GM21515 (cell line): Measurements from ENCODE around the gene ARPC5.
"Not testable (repeated sequence)": the region's sequence is repeated elsewhere in the genome, so short reads cannot be mapped to it uniquely, and the experiment has no call there.

Experiments used
- ATAC-seq: cut with Tn5 transposase; IDR thresholded peaks from one replicate; pipeline ENCODE4 v1.9.1; 2021; ENCODE audit not compliant: unreplicated experiment

ARPC5 gene

GRCh38 chr1:183648042-183648441 lies 12.5 kb upstream of the ARPC5 start:
- no peak for ATAC-seq

DNA sequence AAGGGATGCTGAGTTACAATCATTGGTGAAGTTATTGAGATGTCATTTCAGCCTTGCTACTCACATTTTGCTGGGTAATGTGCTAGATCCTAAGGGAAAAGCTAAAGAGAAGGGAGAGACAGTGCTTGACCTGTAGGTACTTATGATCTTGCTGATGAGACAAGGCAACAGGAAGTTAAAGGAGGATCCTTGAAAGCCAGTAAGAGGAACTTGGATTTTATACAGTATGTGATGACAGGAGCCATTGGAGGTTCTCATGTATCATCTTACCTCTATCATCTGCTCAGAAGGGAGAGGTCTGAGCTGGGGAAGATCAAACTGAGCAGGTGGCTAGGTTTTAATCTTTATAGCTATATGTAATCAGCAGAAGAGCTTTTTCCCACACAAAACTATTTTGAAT lies 11.2 kb upstream of the ARPC5 start:
- no peak for ATAC-seq

GRCh38 chr1:183645531-183645930 lies 9.9 kb upstream of the ARPC5 start:
- ATAC-seq = no peak

GRCh38 chr1:183642166-183642565 lies 6.6 kb upstream of the ARPC5 start:
- ATAC-seq = no peak

GRCh38 chr1:183640193-183640592 lies 4.6 kb upstream of the ARPC5 start:
- no peak for ATAC-seq

GRCh38 chr1:183638649-183639387 lies 3.2 kb upstream of the ARPC5 start:
- ATAC-seq = no peak

DNA sequence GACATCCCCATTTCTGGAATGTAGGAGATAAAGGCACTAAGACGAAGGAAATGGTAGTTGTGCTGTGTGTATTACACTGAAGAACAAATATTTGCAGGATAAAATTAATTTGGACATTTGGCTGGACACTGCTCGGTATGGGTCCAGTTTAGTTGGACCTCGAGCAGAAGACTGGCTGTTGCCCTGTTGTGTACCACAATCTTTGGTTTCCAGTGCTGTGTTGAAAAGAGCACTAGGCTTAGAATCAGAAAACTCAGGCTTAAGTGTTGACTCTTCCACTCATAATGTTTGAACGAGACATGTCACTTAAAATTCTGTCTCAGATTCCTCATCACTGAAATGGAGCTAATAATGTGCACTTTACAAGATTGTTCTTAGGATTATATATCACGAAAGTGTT lies 1.2 kb upstream of the ARPC5 start:
- ATAC-seq = no peak

DNA sequence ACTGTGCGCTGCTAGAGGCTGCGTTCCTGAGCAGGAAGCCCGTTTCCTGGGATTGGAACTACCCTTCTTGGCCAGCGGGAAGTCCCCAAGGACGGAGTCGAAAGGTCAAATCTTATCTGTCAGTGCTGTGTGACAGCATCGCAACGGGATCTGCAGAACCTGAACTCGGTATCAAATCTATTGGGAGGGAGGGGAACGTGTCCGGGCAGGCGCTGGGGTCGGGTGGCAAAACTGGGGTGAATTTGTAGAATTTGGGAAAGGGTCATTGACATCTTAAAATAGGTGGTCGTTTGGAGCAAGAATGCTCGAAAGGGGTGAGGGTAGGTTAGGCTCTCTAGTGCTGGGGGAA lies 725 bp upstream of the ARPC5 start:
- ATAC-seq = no peak

GRCh38 chr1:183635099-183635605 lies 431 bp downstream of the ARPC5 start:
- peak; percentile 4 for ATAC-seq

DNA sequence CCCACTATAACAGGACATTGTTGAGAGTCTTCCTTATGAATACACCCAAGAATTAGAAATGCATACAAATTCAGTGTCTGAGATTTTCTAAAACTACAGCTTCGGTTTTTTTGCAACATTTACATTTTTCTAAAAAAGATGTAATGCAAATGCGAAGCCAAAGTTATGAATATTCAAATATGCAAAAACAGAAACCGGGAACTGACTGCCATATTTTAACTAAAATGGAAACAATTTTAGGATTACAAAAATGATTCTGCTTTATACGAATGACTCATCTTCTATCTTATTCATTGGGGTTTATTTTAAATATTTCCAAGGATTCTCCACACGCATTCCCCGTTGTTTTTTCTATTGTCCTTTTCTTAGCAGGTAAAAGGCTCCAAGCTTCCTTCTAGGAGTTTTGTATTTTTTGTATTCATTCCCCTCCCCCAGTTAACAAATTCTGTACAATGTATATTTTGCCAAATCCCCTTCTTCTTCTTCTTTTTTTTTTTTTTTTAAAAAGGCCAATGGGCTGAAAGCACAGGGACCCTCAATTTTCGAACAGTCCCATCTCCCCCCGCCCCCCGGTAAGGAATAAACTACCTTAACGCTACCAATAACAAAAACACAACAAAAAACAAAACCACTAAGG lies 1.0 kb downstream of the ARPC5 start:
- ATAC-seq = no peak

DNA sequence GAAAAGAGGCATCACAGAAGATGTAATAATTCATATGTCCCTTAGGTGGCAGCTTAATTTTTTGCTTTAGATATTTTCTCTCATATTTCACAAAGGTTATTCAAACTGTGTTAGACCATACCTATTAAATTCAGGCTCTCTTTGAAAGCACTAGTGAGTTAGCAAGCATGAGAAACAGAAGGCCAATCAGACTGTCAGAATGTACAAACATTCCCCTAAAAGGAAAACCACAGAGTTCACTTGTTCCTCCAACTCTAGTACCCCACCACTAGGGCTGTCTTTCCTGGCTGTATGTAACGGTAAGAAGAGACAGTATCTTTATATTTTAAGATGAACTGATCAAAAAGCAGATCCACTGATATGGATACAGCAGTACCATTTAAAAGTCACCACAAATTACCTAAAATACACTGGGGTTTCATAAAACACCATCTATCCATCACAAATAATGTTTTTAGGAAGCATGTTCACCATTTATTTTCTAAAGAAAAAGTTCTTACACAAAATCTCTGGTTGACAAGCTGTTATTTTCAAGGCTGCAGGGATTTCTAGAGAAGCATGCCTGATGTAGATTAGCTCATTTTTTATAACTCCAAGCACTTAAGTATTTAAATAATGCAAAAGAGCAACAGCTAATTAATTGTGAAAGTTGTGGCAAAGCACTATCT lies 1.8 kb downstream of the ARPC5 start:
- ATAC-seq = peak; percentile 36

DNA sequence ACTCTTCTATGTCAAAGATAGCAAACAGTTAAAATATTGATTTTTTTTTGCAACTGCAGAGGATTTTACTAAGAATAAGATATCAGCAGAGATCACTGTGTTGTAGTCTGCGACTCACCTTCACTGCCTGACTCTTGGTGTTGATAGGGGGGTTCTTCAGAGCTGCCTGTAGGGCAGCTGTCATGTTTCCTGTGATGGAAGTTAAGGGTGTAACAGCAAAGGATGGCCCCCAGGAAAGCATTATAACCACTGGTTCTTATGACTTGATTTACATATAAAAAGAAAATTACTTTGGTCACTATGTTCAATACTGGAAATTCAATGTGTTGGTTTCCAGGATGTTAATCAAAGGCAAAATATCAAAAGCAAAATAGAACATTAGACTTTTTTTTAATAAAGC lies 2.6 kb downstream of the ARPC5 start:
- ATAC-seq = no peak

- no peak for ATAC-seq
Observed at GRCh38 chr1:183632114-183632513, 3.5 kb downstream of the ARPC5 start.

DNA sequence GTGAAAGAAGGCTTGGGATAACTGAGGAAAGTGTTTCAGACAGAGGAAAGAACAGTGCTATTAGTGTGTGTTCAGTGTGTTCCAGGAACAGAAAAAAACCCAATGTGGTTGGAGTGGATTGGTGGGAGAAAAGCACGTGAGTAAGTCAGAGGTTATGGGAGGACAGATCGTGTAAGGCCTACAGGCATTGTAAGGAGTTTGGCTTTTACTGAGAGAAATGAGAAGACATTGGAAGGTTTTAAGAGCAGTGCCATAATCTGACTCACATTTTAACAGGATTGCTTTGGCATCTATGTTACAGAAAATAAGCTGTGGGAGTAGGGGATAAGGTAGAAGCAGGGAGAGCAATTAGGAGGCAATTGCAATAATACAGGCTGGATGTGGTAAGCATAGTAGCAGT lies 4.8 kb downstream of the ARPC5 start:
- no peak for ATAC-seq

- no peak for ATAC-seq
Observed at GRCh38 chr1:183628537-183628936, 7.0 kb downstream of the ARPC5 start.

DNA sequence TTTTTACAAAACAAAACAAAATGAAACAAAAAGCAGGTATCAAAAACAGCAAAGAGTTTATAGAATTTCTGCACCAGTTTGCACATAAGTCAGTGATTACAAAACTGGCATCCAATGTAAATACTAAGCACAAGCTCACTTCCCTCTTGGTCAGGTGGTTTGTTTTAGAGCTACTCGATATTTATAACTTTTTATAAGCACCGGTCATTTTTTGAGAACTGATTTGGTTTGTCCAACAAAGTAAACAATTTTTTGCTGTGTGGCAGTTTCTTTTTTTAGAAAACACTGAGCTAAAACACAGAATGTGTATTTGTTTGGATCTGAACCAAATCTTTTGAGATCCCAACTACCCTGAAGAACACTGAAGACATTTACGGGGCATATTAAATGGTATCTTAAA lies 9.3 kb downstream of the ARPC5 start:
- not testable (repeated sequence) for ATAC-seq

GRCh38 chr1:183622884-183623785 lies 12.4 kb downstream of the ARPC5 start:
- ATAC-seq = peak; percentile 85

DNA sequence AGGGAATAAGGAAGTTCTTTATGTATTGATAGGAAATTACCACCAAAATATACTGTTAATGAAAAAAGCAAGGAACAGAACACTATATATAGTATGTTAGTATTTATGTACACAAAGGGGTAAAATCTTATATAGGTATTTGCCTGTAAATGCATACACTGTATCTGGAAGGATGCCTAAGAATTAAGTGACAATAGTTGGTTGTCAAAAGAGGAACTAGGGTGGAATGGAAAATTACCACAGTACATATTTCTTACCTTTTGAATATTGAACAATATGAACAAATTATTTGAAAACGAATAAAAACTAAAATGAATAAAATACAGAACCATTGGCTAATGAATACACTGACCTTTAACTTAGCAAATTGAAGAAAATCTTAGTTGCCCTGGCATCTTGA lies 13.6 kb downstream of the ARPC5 start:
- no peak for ATAC-seq

DNA sequence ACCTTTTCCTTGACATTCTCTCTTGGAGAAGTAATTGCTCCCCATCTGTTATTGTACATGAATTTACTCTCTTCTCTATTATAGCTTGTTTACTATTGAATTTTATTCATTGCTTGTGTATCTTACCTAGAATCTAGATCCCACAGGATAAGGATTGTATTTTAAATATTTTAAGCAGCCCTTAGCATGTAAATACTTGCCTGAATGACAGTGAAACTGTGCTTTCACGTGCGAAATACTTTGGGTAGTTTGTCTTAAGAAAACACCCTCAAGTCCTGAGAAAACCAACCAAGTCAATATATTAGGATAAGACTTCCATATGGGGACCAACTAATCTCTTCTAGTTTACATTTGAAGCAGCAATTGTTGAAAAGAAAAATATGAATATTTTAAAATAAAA lies 15.3 kb downstream of the ARPC5 start:
- ATAC-seq = no peak

DNA sequence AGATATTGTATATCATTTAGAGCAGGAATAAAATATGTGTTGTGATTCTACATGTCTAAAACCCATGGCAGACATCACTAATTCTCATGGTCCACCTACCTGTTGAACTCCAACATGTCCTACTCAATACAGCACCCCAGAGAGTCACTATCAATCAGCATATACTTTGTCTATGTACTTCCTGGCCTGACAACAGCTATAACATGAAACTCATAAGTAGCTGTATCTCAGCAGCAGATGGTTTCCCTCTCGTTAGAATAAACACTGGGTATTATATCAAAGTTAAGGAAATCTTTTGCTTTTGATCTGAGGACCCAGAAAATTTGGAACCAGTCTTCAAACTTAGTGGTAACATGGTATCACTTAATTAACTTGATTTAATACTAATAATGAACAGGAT lies 15.8 kb downstream of the ARPC5 start:
- ATAC-seq = no peak

DNA sequence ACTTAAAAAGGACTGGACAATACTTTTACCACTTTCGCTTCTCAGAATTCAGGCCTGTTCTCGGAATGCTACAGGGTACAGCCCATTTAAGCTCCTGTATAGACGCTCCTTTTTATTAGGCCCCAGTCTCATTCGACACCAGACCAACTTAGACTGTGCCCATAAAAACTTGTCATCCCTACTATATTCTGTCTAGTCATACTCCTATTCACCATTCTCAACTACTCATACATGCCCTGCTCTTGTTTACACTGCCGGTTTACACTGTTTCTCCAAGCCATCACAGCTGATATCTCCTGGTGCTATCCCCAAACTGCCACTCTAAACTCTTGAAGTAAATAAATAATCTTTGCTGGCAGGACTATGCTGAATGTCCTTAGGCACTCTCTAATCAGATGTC lies 17.4 kb downstream of the ARPC5 start:
- not testable (repeated sequence) for ATAC-seq
